ENCODE results near the gene PARVG.

GRCh38 chr22:44209343-44209742 is 28.6 kb downstream of the PARVG start:
- TF ChIP-seq SIN3A (IDR thresholded peaks at IDR 0.05; ENCODE audit: borderline replicate concordance, insufficient read depth, low read length) (no peak), REST (IDR thresholded peaks at IDR 0.05; ENCODE audit: insufficient read depth in 1 of 2, low read depth in 2 of 2, low read length in 2 of 2) (no peak), POLR2AphosphoS5 (IDR thresholded peaks at IDR 0.05; ENCODE audit: low read depth, low read length) (no peak)

Data from PFSK-1 (cell line).